GM18499 (cell line): ENCODE results near the gene PRDX6.
A peak's percentile ranks its signal among the peaks of the same experiment; 100 is the strongest.
"Not testable (repeated sequence)": the region's sequence is repeated elsewhere in the genome, so short reads cannot be mapped to it uniquely, and the experiment has no call there.

Experiments
- ATAC-seq: cut with Tn5 transposase; IDR thresholded peaks from one replicate; pipeline ENCODE4 v1.9.1; 2021; ENCODE audit warnings: moderate number of reproducible peaks; ENCODE audit not compliant: insufficient read depth, unreplicated experiment

PRDX6 gene

GRCh38 chr1:173464185-173464584, 12.9 kb upstream of the PRDX6 start:
- ATAC-seq = not testable (repeated sequence)

- ATAC-seq = no peak
Measured at GRCh38 chr1:173467426-173467825, 9.7 kb upstream of the PRDX6 start.

GRCh38 chr1:173469656-173470055, 7.5 kb upstream of the PRDX6 start:
- no peak for ATAC-seq

- ATAC-seq = no peak
Measured at GRCh38 chr1:173470608-173471007, 6.5 kb upstream of the PRDX6 start.

- no peak for ATAC-seq
Measured at GRCh38 chr1:173473599-173474011, 3.5 kb upstream of the PRDX6 start.

- no peak for ATAC-seq
Measured at GRCh38 chr1:173474097-173474779, 2.9 kb upstream of the PRDX6 start.

- not testable (repeated sequence) for ATAC-seq
Measured at GRCh38 chr1:173474780-173475421, 2.2 kb upstream of the PRDX6 start.

GRCh38 chr1:173475564-173476196, 1.5 kb upstream of the PRDX6 start:
- no peak for ATAC-seq

- no peak for ATAC-seq
Measured at GRCh38 chr1:173476197-173476664, 904 bp upstream of the PRDX6 start.

GRCh38 chr1:173476665-173477285, 360 bp upstream of the PRDX6 start:
- ATAC-seq = peak; percentile 87

- no peak for ATAC-seq
Measured at GRCh38 chr1:173478094-173478674, 1.0 kb downstream of the PRDX6 start.

GRCh38 chr1:173479649-173480048, 2.5 kb downstream of the PRDX6 start:
- no peak for ATAC-seq

- ATAC-seq = no peak
Measured at GRCh38 chr1:173481195-173481772, 4.1 kb downstream of the PRDX6 start.

- ATAC-seq = no peak
Measured at GRCh38 chr1:173482683-173483082, 5.5 kb downstream of the PRDX6 start.

- ATAC-seq = no peak
Measured at GRCh38 chr1:173484276-173484675, 7.1 kb downstream of the PRDX6 start.

- no peak for ATAC-seq
Measured at GRCh38 chr1:173485401-173485800, 8.3 kb downstream of the PRDX6 start.

GRCh38 chr1:173488001-173488400, 10.9 kb downstream of the PRDX6 start:
- no peak for ATAC-seq

GRCh38 chr1:173489149-173489600, 12.0 kb downstream of the PRDX6 start:
- no peak for ATAC-seq

GRCh38 chr1:173489929-173490328, 12.8 kb downstream of the PRDX6 start:
- no peak for ATAC-seq

GRCh38 chr1:173491508-173491907, 14.4 kb downstream of the PRDX6 start:
- ATAC-seq = no peak
